GM18907 (cell line): ENCODE measurements around the gene USP5.

Experiments
- ATAC-seq: cut with Tn5 transposase; IDR thresholded peaks from one replicate; pipeline ENCODE4 v1.9.1; 2021; ENCODE audit warnings: mild to moderate bottlenecking, moderate library complexity; ENCODE audit not compliant: unreplicated experiment

Gene USP5

DNA sequence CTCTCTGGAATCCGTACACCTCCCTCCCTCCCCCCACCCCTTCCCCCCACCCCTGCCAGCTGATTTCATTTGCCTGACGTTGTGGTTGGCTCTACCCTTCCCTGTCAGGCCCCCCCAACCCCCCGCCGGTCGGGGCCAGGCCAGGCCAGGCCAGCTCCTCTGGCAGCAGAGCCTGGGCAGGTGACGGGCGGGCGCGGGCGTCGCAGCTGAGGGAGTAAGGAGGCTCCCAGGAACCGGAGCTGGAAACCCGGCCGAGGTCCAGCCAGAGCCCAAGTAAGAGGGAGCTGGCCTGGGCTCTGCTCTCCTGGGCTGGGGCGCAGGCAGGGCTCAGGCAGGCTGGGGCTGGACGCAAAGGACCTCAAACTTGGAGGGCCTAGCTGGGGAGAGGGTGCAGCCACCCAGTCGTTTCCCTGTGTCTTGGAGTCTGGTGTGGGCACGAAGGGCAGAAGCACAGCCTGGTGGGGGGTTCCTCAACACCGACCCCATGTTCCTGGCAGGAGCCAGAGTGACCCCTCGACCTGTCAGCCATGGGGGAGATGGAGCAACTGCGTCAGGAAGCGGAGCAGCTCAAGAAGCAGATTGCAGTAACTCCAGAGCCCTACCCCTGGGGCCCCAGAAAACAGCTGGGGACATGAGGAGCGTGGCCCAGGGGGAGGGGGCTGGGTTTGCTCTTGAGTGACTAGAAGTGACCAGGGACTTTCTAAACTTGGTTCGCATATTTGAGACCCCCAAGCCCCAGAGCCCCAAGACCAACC, 11.0 kb upstream of the USP5 start, which contains the start of gene GNB3:
Gene GNB3 (plus strand): TSS at position 165 of the 755 bp plus-strand sequence. CDS start 363 bp downstream, at position 528.
- ATAC-seq = no peak

DNA sequence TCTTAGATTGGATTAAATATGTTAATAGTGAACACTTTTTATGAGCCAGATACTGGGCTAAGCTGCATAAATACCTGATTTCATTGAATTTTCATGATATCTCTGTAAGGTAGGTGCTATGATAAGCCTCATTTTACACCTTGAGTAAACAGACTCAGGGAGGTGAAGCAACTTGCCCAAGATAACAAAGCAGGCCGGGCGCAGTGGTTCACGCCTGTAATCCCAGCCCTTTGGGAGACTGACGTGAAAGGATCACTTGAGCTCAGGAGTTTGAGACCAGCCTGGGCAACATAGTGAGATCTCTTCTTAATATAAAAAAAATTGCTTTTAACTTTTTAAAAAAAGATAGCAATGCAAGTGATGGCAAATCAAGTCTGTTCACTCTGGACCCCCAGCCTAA, 9.9 kb upstream of the USP5 start:
- ATAC-seq = no peak

DNA sequence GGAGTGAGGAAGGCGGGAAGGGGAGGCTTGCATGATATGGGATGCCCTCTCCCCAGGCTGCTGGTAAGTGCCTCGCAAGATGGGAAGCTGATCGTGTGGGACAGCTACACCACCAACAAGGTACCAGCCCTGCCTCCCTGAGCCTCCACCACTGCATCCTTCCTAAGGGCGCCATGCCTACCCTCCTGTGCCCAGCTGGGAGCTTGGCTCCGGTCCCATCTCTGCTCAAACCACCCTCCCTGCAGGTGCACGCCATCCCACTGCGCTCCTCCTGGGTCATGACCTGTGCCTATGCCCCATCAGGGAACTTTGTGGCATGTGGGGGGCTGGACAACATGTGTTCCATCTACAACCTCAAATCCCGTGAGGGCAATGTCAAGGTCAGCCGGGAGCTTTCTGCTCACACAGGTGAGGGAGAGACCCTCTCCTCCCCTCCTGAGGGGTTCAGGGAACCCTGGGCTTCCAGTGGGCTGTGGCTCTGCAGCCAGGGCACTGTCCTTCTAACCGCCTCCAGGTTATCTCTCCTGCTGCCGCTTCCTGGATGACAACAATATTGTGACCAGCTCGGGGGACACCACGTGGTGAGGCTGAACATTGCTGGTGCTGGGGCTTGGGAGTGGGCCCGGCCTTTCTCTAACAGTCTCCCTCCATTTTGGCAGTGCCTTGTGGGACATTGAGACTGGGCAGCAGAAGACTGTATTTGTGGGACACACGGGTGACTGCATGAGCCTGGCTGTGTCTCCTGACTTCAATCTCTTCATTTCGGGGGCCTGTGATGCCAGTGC, 8.6 kb upstream of the USP5 start:
- no peak for ATAC-seq

DNA sequence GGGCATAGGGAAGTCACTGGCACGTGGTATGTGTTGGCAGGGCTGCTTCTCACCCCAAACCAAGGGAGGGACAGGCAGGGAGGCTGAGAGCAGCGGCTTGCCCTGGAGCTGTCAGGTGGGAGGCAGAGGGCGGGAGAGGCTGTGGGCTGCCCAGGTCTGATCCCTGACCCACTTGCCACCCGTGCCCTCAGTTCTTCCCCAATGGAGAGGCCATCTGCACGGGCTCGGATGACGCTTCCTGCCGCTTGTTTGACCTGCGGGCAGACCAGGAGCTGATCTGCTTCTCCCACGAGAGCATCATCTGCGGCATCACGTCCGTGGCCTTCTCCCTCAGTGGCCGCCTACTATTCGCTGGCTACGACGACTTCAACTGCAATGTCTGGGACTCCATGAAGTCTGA, 6.6 kb upstream of the USP5 start:
- ATAC-seq = no peak

DNA sequence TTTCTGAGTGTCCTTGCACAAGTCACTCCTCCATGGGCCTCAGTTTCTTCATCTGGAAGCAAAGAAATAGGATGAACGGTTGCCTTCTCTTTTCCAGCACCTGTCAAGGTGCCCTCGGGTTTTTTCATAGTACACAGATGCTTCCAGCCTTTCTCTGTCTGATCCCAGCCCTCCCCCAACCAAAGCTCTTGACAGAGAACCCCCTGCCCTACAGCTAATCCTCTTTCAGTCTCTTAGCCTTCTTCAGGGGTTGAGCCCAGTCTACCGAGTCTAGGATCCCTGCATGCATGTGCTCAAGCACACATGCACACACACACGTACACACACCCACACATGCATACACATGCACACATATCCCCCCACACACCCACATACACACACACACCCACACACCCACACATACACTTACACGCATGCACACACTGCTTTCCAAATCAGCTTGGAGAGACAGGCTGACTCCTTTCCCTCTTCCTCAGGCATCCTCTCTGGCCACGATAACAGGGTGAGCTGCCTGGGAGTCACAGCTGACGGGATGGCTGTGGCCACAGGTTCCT, 5.6 kb upstream of the USP5 start:
- no peak for ATAC-seq

DNA sequence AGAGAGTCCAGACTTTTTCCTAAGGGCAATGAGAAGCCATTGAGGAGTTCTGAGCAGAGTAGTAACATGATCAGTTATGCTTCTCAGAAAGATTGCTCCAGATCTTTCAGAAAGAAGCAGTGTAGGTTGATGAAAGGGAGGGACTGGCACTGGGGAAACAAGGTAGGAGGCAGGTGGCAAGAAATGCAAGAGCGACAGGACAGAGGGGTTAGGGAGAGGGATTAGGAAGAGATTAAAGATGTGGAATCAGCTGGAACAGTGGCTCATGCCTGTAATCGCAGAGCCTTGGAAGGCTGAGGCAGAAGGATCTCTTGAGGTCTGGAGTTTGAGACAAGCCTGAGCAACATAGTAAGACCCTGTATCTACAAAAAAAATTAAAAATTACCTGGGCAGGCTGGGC, 4.3 kb upstream of the USP5 start:
- no peak for ATAC-seq

DNA sequence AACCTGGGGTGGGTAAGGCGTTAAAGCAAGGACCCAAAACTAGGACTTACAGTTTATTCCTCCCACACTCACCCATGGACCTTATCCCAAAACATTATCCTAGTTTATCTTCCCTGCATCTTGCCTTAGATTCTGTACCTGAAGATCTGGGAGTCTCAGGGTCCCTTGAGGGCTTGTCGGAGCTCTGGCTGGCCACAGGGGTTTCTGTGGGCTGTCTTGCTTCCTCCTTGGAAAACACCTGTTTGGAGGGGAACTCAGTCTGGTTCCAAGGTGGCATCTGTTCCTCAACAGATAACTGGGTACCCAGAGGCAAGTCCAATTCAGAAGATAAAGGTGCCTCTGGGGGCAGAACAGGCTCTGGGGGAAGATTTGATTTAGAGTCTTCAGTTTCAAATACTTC, 2.5 kb upstream of the USP5 start:
- ATAC-seq = no peak

DNA sequence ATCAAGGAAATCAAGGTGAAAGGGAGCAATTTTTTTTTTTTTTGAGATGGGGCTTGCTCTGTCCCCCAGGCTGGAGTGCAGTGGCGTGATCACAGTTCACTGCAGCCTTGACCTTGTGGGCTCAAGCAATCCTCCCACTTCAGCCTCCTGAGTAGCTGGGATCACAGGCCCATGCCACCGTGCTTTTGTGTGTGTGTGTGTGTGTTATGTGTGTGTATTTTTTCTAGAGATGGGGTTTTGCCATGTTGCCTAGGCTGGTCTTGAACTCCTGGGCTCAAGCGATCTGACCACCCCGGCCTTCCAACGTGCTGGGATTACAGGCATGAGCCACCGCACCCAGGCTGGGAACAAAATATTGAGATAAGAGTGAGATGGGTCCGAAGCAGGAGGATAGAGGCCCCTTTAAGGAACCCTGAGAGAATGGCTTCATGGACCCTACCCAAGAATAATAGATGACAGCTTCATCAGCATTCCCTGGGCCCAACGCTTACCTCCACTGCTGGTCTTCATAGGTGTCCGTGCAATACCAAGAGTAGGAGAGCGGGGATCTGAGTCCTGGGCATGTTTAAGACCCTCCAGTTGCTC, 1.9 kb upstream of the USP5 start:
- no peak for ATAC-seq

DNA sequence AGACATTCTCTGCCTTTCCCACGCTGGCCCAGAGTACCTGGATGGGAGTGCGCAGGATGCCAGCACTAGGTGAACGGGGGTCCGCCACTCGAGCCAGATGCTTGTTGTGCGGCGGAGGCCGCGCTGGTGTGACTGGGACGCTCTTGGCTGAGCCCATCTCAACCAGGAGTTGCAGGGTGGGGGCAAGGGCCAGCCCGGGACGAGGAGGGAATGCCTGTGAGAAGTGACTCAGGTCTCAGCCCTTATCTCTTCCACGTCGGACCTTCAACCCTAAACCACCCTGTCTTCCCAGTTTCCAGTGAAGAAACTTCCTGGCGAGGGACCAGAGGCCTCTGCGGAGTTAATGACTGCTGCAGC, 1.2 kb upstream of the USP5 start:
- no peak for ATAC-seq

DNA sequence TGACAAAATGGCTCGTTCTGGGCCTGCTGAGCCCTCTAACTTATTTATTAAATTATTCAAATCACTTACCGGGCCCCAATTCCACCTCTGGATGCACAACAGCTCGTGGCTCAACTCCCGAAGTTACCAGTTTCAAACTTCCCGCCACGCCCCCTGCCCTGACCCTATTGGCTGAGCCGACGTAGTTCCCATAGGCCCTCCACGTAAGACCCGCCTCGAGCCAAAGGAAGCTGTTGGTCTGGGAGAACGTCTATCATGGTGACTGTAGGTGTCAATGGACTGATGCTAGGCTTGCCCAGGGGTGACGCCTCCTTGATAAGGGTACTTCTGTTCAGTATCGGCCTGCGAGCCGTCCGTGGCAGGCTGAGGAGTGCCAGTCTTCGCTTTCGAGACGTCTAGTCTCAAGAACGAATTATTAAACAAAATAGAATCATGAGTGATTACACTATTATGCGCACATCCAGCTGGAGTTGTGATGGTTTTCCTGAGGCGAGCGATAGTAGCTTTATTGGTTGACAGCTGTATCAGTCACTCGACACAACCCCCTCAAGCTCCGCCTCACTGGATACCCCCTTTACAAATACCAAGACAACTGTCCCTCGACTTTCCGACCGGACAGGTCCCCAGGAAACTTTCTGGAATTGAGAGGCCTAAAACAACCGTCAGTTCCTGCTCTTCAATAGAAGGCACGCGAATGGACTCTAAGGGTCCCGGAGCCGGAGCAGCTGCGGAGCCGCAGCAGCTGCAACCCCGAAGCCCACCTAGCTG, 613 bp upstream of the USP5 start, which contains the start of gene CDCA3:
Gene CDCA3 (minus strand): TSS at position 134 of the 768 bp plus-strand sequence. CDS start 334 bp downstream, outside the sequence.
- peak; percentile 56 for ATAC-seq

DNA sequence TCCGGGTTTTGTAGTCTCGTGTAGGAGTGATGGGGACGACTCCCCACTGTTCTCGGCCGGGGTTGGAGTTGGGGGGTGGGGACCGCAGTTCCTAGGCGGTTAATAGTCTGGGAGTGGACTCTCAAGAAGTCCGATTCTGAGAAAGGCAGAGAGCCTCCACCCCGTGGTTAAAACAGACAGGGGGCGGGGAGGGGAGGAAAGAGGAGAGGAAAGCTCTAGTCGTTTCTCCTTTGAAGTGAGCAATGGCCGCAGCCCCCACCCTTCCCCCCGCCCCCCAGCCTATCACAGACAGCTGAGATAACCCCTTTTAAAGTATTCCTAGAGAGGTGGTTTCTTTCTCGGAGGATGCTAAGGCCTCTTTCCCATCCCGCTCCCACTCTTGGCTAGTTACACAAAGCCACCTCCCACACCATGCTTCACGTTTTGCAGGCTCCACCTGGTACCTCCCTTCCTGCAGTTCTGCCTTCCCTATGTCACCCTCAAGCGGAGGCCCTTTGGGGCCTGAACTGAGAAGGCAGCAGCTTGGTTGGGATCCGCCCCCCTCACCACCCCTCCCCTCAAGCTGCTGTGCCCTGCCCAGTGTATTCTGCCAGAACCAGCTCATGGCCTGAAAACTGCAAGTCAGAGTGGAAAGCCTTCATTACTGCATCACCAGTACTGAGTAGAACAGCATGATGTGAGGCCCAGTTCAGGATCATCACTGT, 853 bp downstream of the USP5 start:
- ATAC-seq = no peak

DNA sequence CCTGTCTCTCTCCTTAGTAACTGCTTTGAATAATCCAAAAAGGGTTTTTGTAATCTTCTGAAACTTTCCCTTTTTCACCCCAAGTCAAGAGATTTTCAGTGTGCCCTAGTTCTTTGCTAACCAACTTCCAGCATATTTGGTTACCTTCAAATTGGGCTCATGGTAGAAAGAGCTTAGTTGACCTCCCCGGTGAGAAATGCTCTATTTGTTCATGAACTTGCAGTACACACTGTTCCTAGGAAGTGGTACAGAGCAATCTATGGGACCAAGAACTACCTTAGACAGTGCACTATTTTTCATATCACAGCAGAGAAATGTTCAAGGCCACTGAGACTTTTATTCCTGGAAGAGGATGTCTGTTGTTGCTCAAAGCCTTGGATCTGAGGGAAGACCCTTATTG, 1.7 kb downstream of the USP5 start:
- ATAC-seq = no peak

DNA sequence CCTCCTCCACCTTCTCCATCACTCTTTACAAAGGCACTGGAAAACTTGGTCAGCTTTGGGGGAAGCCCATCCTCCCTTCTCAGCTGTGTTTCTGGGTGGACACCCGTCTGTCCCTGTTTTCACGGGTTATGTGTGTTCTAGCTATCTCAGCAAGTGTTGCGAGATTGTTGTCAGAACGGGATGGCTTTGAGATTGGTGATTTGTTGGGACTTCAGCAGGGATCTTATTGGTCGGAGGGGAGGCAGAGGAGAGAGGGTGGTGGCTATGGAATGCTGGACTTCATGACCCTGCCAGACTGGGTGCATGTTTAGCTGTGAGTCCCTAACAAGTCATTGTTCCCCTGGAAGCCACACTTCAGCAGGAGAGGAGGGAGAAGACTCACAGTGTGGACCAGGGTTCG, 2.1 kb downstream of the USP5 start:
- no peak for ATAC-seq

DNA sequence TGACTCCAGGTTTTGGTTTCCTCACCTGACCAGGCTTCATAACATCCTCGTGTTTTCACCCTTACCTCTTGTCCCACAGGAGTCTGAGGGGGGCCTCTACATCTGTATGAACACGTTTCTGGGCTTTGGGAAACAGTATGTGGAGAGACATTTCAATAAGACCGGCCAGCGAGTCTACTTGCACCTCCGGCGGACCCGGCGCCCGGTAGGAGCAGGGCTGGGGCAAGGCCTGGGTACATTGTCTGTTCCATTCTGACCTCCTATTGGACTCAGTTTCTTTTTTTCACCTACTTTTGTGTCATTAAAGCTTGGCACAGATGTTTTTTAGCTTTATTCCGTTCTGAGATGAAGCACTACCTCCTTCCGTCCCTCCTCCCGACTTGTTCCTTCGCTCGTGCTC, 3.4 kb downstream of the USP5 start:
- ATAC-seq = no peak

DNA sequence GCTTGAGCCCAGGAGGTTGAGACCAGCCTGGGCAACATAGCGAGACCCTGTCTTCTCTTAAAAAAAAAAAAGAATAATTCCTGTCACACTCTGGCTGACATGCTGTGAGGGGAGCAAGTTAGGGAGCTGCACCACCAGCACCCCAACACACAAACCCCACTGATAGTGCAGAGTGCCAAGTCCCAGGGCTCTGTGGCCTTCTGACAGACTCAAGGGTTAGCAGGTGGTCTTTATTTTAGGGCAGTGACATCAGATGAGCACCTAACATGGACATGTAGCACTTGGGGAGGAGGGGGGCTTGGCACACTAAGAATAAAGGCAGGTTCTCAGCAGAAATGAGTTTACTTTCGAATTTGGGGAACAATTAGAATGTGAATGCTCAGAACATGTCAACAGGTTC, 6.8 kb downstream of the USP5 start:
- ATAC-seq = no peak

DNA sequence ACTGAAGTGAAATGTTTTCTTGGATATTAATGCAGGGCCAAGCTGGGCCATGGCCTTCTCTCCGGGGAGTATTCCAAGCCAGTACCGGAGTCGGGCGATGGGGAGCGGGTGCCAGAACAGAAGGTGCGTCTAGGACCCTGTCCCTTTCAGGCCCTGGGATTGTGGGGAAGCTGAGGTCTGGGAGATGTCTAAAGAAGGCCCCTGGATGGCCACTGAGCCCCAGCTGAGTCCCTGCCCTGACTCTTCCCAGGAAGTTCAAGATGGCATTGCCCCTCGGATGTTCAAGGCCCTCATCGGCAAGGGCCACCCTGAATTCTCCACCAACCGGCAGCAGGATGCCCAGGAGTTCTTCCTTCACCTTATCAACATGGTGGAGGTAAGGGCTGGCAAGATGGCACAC, 8.2 kb downstream of the USP5 start:
- ATAC-seq = no peak

DNA sequence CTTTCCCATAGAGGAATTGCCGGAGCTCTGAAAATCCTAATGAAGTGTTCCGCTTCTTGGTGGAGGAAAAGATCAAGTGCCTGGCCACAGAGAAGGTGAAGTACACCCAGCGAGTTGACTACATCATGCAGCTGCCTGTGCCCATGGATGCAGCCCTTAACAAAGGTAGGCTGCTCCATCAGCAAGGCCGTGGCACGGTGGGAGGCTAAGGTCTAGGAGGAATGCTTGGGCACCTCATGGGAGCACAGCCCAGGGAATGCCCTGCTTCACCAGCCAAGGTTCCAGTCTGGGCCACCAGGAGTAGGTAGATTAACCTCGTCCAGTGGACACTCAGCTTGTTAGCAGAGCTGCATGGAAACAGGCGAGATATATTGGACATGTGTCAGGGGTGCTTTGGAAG, 9.0 kb downstream of the USP5 start:
- ATAC-seq = no peak

DNA sequence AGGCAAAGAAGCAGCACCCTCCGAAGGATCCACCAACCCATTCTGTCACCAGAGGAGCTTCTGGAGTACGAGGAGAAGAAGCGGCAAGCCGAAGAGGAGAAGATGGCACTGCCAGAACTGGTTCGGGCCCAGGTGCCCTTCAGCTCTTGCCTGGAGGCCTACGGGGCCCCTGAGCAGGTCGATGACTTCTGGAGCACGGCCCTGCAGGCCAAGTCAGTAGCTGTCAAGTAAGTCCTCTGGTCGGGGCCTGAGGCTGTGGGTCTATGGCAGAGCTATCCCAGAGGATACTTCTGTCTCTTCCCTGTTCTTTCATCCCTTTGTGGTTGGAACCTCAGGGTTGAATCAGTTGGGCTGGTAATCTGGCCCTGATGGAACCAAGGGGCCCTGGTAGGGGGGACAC, 9.4 kb downstream of the USP5 start:
- no peak for ATAC-seq

DNA sequence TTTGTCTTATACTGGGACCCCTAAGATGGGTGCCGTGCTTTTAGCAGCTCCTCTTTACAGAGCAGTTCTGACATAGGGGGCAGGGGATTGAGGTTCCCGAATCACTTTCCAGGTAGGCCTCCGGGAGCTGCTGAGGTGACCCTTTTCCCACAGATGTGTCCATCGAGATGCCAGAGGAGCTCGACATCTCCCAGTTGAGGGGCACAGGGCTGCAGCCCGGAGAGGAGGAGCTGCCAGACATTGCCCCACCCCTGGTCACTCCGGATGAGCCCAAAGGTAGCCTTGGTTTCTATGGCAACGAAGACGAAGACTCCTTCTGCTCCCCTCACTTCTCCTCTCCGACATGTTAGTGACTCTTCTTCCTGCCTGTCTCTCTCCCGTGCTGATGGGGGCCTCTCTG, 11.1 kb downstream of the USP5 start:
- ATAC-seq = no peak

DNA sequence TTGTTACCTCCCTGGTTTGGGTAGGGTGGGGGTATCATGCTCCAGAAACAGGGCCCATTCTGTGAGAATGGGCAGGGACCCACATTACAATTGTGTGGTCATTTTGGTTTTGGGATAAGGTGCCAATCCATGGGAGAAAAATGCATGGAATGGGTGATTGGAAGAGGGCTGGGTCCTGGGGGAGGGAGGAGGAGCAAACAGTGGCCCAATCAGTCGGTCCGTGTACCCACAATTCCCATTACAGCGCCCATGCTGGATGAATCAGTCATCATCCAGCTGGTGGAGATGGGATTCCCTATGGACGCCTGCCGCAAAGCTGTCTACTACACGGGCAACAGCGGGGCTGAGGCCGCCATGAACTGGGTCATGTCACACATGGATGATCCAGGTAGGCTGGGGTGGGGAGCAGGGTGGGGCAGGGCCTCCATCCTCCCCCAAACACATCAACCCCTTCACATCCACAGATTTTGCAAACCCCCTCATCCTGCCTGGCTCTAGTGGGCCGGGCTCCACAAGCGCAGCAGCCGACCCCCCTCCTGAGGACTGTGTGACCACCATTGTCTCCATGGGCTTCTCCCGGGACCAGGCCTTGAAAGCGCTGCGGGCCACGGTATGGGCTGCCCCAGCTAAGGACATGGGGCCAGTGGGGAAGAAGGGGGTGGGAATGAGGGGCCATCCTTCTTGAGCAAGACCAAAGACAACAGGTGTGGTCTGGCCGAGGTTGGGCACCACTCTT, 11.8 kb downstream of the USP5 start:
- ATAC-seq = no peak
